ENCODE measurements around the gene ZPBP2. TPM values are rescaled to one million over a fixed set of nuclear protein-coding genes. Genes with fewer than 3 reads are reported as not detected.

Gene ZPBP2
- total and polyA plus RNA-seq, 2 of the 13 experiments (the other 11 are each of a cell fraction or from before 2014, with no cell fraction given) = not detected

GRCh38 chr17:39923836-39924690 is 56.1 kb downstream of the ZPBP2 start (continued):
- 0 out of 2 replicates have a peak, but pooled peaks have one; percentile 9 for TF ChIP-seq NFAT5 (CRISPR knock-in tag; IDR thresholded peaks at IDR 0.05)
- peak; percentile 82; the same call in 1 of the 2 replicates for TF ChIP-seq NAIF1 (CRISPR knock-in tag; IDR thresholded peaks at IDR 0.05; ENCODE audit: borderline replicate concordance)
- TF ChIP-seq, protein P1, sequence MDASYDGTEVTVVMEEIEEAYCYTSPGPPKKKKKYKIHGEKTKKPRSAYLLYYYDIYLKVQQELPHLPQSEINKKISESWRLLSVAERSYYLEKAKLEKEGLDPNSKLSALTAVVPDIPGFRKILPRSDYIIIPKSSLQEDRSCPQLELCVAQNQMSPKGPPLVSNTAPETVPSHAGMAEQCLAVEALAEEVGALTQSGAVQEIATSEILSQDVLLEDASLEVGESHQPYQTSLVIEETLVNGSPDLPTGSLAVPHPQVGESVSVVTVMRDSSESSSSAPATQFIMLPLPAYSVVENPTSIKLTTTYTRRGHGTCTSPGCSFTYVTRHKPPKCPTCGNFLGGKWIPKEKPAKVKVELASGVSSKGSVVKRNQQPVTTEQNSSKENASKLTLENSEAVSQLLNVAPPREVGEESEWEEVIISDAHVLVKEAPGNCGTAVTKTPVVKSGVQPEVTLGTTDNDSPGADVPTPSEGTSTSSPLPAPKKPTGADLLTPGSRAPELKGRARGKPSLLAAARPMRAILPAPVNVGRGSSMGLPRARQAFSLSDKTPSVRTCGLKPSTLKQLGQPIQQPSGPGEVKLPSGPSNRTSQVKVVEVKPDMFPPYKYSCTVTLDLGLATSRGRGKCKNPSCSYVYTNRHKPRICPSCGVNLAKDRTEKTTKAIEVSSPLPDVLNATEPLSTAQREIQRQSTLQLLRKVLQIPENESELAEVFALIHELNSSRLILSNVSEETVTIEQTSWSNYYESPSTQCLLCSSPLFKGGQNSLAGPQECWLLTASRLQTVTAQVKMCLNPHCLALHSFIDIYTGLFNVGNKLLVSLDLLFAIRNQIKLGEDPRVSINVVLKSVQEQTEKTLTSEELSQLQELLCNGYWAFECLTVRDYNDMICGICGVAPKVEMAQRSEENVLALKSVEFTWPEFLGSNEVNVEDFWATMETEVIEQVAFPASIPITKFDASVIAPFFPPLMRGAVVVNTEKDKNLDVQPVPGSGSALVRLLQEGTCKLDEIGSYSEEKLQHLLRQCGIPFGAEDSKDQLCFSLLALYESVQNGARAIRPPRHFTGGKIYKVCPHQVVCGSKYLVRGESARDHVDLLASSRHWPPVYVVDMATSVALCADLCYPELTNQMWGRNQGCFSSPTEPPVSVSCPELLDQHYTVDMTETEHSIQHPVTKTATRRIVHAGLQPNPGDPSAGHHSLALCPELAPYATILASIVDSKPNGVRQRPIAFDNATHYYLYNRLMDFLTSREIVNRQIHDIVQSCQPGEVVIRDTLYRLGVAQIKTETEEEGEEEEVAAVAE (CRISPR knock-in tag; IDR thresholded peaks at IDR 0.05; ENCODE audit: borderline replicate concordance) = peak; percentile 91
- peak; percentile 98; the same call in 1 of the 2 replicates for TF ChIP-seq SPEN (CRISPR knock-in tag; IDR thresholded peaks at IDR 0.05; ENCODE audit: low read depth)
- no peak; the same call in 1 of the 2 replicates for TF ChIP-seq ZNF468 (CRISPR knock-in tag; IDR thresholded peaks at IDR 0.05)
- TF ChIP-seq ZFP37 (CRISPR knock-in tag; IDR thresholded peaks at IDR 0.05; ENCODE audit: borderline replicate concordance) = peak; percentile 91; the same call in 1 of the 2 replicates
- TF ChIP-seq ZBTB49 (CRISPR knock-in tag; IDR thresholded peaks at IDR 0.05; ENCODE audit: borderline replicate concordance) = no peak
- TF ChIP-seq CHD4 (IDR thresholded peaks at IDR 0.05; ENCODE audit: borderline replicate concordance, low read length) = no peak
- no peak for TF ChIP-seq ZFAT (CRISPR knock-in tag; conservative IDR thresholded peaks at IDR 0.05)
- peak; percentile 97 for TF ChIP-seq AHR (CRISPR knock-in tag; IDR thresholded peaks at IDR 0.05)
- TF ChIP-seq, protein P2, sequence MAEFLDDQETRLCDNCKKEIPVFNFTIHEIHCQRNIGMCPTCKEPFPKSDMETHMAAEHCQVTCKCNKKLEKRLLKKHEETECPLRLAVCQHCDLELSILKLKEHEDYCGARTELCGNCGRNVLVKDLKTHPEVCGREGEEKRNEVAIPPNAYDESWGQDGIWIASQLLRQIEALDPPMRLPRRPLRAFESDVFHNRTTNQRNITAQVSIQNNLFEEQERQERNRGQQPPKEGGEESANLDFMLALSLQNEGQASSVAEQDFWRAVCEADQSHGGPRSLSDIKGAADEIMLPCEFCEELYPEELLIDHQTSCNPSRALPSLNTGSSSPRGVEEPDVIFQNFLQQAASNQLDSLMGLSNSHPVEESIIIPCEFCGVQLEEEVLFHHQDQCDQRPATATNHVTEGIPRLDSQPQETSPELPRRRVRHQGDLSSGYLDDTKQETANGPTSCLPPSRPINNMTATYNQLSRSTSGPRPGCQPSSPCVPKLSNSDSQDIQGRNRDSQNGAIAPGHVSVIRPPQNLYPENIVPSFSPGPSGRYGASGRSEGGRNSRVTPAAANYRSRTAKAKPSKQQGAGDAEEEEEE (CRISPR knock-in tag; IDR thresholded peaks at IDR 0.05; ENCODE audit: borderline replicate concordance) = peak; percentile 88; the same call in 1 of the 2 replicates
